NB4 (cell line): ENCODE data around the gene RBP7.

Source experiments
- CTCF ChIP-seq: IDR thresholded peaks from one replicate; pipeline ENCODE4 v1.5.1; 2012; ENCODE audit warnings: low read depth, low read length
- MYC ChIP-seq: IDR thresholded peaks from 2 replicates; pipeline ENCODE4 v1.6.1; 2011; ENCODE audit warnings: low read depth, low read length
- POLR2A ChIP-seq: IDR thresholded peaks from 2 replicates; pipeline ENCODE4 v1.6.1; 2011; ENCODE audit warnings: mild to moderate bottlenecking; ENCODE audit not compliant: insufficient read length; ENCODE audit errors: extremely low read depth

- TF ChIP-seq MYC: no peak
- no peak for TF ChIP-seq POLR2A
- no peak for TF ChIP-seq CTCF
These were observed at the start of gene RBP7 for GRCh38 chr1:9996624-9997582.
